ENCODE results near the gene F8.
A peak's percentile ranks its signal among the peaks of the same experiment; 100 is the strongest.

The F8 gene

GRCh38 chrX:155052738-155053498 is 30.4 kb upstream of the F8 start:
- Mint-ChIP-seq H3K9me3 (ENCODE audit: low read depth) (no peaks in the 10 kb centered on the region), H3K27me3 (no peaks in the 10 kb centered on the region), H3K4me1 (ENCODE audit: low read depth) (peaks cover 53% of the 10 kb centered on the region), H3K36me3 (no peaks in the 10 kb centered on the region), H3K4me3 (no peak overlapping the region), H3K27ac (peak overlapping the region; percentile 77)

DNA sequence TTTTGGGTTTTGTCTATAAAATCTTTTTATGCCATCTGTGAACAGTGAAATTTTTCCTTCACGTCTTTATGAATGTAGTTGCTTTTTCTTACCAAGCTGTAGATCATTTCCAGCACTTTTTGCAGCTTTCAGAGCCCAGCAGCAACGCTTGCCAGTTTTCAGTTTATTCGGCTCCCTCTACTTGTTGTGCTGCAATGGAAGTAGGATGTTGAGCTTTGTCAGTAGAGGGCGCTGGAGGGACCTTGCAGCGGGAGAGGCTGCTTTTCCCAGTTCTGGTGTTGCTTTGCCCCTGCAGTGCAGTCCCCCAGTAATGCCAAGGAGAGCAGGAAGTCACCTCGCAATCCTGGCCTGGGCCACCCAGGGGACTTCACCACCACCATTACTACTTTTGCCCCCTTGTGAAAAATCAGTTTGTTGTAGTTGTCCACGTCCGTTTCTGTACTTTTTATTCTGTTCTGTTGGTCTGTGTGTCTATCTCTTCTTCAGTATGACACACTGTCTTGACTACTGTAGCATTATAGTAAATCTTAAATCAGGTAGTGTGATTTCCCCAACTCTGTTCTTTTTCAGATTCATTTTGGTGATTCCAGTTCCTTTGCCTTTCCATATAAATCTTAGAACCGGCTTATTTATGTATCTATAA is 26.6 kb upstream of the F8 start:
- Mint-ChIP-seq H3K4me1 (ENCODE audit: low read depth) (peaks cover 39% of the 10 kb centered on the region), H3K36me3 (peaks cover 3% of the 10 kb centered on the region), H3K27me3 (no peaks in the 10 kb centered on the region), H3K4me3 (no peak overlapping the region), H3K9me3 (ENCODE audit: low read depth) (no peaks in the 10 kb centered on the region), H3K27ac (peak overlapping the region; percentile 59)

GRCh38 chrX:155046811-155047528 is 24.4 kb upstream of the F8 start:
- Mint-ChIP-seq H3K36me3 (peaks cover 3% of the 10 kb centered on the region), H3K4me1 (ENCODE audit: low read depth) (peaks cover 40% of the 10 kb centered on the region), H3K27me3 (no peaks in the 10 kb centered on the region), H3K27ac (no peak overlapping the region), H3K4me3 (no peak overlapping the region), H3K9me3 (ENCODE audit: low read depth) (no peaks in the 10 kb centered on the region)

DNA sequence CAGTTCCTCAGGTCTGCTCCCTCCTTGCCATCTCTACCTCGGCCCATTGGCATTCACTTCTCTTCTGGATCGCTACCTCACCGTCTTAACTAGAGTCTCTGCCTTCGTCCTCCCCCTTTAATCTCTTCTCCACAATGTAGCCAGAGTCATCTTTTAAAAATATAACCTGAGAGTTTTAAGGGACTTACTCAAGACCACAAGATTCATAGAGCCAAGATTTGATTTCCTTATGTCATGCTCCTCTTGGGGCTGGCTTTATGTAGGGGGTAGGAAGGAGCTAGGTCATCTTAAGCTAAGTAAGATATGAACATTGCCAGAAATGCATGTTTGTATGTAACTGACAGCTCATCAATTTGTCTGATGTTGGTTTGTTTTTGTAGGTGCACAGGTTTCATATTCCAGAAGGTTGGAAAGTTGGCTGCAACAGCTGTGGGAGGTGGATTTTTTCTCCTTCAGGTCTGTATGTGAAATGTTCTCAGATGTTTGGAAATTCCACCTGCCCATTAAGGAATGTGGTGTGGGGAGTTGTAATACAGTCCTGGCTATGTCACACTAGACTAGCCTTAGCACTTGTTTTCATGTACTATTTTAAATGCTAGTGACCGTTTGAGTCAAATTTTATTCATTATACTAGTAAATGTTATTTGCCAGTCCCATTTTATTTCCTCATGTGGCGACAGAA is 23.7 kb upstream of the F8 start:
- Mint-ChIP-seq H3K4me3 (no peak overlapping the region), H3K9me3 (ENCODE audit: low read depth) (no peaks in the 10 kb centered on the region), H3K4me1 (ENCODE audit: low read depth) (peaks cover 34% of the 10 kb centered on the region), H3K27me3 (no peaks in the 10 kb centered on the region), H3K36me3 (peaks cover 3% of the 10 kb centered on the region), H3K27ac (no peak overlapping the region)

DNA sequence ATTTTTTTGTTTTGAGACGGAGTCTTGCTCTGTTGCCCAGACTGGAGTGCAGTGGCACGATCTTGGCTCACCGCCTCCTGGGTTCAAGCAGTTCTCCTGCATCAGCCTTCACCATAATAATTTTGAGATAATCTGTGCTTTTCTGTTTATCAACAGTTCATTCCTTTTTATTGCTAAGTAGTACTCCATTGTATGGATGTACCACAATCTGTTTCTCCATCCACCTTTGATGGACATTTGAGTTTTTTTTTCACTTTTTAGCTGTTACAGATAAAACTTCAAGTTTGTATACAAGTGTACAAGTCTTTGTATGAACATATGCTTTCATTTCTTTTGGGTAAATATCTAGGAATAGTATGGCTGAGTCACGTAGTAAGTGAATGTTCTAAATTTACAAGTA is 13.2 kb upstream of the F8 start:
- Mint-ChIP-seq H3K9me3 (ENCODE audit: low read depth) (no peaks in the 10 kb centered on the region), H3K4me1 (ENCODE audit: low read depth) (peaks cover 42% of the 10 kb centered on the region), H3K27ac (no peak overlapping the region), H3K4me3 (no peak overlapping the region), H3K36me3 (peaks cover 15% of the 10 kb centered on the region), H3K27me3 (no peaks in the 10 kb centered on the region)

GRCh38 chrX:155031657-155032056 is 9.1 kb upstream of the F8 start:
- H3K4me3 Mint-ChIP-seq, result no peak overlapping the region
- H3K36me3 Mint-ChIP-seq, result peaks cover 16% of the 10 kb centered on the region
- no peaks in the 10 kb centered on the region for H3K27me3 Mint-ChIP-seq
- H3K9me3 Mint-ChIP-seq (ENCODE audit: low read depth), result no peaks in the 10 kb centered on the region
- no peak overlapping the region for H3K27ac Mint-ChIP-seq
- H3K4me1 Mint-ChIP-seq (ENCODE audit: low read depth), result peaks cover 35% of the 10 kb centered on the region

DNA sequence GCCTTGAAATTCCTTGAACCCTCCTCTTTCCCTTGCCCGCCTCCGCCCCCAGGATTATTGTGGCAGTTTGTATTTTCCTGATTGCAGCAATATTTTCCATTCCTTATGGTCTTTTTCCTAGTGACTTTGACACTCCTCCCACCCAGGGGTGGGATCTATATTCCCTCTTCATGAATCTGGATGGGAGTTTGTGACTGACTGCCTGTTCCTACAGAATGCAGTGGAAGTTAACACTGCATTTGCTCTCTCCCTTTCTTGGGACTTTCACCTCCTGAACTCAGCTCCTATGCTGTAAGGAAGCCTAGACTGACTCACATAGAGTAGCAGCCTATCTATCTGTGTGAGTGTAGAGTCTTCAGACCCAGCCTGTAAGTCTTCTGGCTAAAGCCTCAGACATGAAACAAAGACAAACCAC is 6.4 kb upstream of the F8 start:
- Mint-ChIP-seq H3K36me3 (peaks cover 3% of the 10 kb centered on the region), H3K27me3 (no peaks in the 10 kb centered on the region), H3K4me3 (peak overlapping the region; percentile 93), H3K4me1 (ENCODE audit: low read depth) (peaks cover 29% of the 10 kb centered on the region), H3K9me3 (ENCODE audit: low read depth) (no peaks in the 10 kb centered on the region), H3K27ac (peak overlapping the region; percentile 34)

DNA sequence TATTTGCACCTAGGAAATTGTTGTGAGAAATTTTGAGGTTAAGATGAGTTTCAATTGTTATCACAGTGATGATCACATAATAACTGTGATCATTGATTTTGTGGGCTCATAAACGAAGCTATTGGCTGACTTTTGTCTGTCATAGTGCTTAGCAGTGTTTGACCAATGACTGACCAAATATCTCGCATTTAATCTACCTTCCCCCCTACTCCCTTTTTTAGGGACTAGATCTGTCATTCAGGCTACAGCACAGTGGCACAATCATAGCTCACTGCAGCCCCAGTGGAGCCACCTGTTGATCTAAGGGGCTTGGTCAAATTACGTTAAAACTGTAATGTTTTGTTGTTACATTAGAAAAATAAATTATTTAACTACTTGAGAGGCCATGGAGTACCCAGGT is 5.6 kb upstream of the F8 start:
- no peaks in the 10 kb centered on the region for H3K9me3 Mint-ChIP-seq (ENCODE audit: low read depth)

DNA sequence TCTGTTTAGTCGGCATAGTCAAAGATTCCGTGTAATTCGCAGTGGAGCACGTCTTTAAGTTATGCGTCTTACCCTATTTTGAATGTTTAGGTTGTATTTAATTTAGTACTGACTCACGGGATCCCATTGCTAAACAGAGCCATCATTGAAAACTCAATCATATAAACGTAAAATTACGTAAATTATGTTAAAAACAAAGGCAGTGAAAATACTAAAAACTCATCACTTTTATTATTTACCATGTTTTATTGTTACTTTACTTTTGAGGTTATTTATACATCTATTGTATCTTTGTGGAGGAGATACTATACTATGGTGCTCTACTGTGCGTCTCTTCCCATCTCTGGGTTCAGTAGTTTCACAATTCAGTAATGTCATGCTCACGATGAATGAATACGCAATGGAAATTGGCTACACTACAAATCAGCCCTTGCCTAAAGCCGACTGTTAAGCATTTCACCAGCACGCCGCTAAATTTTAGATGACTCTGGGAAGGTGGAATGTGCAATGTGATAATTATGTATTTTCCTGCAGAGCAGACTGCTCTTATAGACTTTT is 5.1 kb upstream of the F8 start:
- Mint-ChIP-seq H3K27me3 (no peaks in the 10 kb centered on the region), H3K36me3 (peaks cover 3% of the 10 kb centered on the region), H3K4me1 (ENCODE audit: low read depth) (peaks cover 25% of the 10 kb centered on the region), H3K4me3 (peak overlapping the region; percentile 93), H3K9me3 (ENCODE audit: low read depth) (no peaks in the 10 kb centered on the region), H3K27ac (peak overlapping the region; percentile 96)

More for the DNA sequence above, 5.6 kb upstream of the F8 start:
- Mint-ChIP-seq H3K27ac (peak overlapping the region; percentile 96), H3K4me3 (peak overlapping the region; percentile 93), H3K4me1 (ENCODE audit: low read depth) (peaks cover 25% of the 10 kb centered on the region), H3K27me3 (no peaks in the 10 kb centered on the region), H3K36me3 (peaks cover 3% of the 10 kb centered on the region)

- H3K27ac Mint-ChIP-seq, result peak within 1 kb of the TSS; percentile 96
- peaks cover 25% of the 10 kb centered on the region for H3K4me1 Mint-ChIP-seq (ENCODE audit: low read depth)
- peaks cover 3% of the 10 kb centered on the region for H3K36me3 Mint-ChIP-seq
- no peaks in the 10 kb centered on the region for H3K27me3 Mint-ChIP-seq
- H3K4me3 Mint-ChIP-seq, result peak within 1 kb of the TSS; percentile 93
- H3K9me3 Mint-ChIP-seq (ENCODE audit: low read depth), result no peaks in the 10 kb centered on the region
Observed at GRCh38 chrX:155026727-155027508, 4.4 kb upstream of the F8 start, which contains the start of gene FUNDC2. FUNDC2 (plus strand) TSS chrX:155026844; CDS start chrX:155026939, 95 bp downstream.

GRCh38 chrX:155026420-155026726 is 3.9 kb upstream of the F8 start:
- peak overlapping the region; percentile 78 for H3K4me3 Mint-ChIP-seq
- H3K4me1 Mint-ChIP-seq (ENCODE audit: low read depth), result peaks cover 22% of the 10 kb centered on the region
- H3K9me3 Mint-ChIP-seq (ENCODE audit: low read depth), result no peaks in the 10 kb centered on the region
- H3K27me3 Mint-ChIP-seq, result no peaks in the 10 kb centered on the region
- peaks cover 3% of the 10 kb centered on the region for H3K36me3 Mint-ChIP-seq
- peak overlapping the region; percentile 69 for H3K27ac Mint-ChIP-seq

DNA sequence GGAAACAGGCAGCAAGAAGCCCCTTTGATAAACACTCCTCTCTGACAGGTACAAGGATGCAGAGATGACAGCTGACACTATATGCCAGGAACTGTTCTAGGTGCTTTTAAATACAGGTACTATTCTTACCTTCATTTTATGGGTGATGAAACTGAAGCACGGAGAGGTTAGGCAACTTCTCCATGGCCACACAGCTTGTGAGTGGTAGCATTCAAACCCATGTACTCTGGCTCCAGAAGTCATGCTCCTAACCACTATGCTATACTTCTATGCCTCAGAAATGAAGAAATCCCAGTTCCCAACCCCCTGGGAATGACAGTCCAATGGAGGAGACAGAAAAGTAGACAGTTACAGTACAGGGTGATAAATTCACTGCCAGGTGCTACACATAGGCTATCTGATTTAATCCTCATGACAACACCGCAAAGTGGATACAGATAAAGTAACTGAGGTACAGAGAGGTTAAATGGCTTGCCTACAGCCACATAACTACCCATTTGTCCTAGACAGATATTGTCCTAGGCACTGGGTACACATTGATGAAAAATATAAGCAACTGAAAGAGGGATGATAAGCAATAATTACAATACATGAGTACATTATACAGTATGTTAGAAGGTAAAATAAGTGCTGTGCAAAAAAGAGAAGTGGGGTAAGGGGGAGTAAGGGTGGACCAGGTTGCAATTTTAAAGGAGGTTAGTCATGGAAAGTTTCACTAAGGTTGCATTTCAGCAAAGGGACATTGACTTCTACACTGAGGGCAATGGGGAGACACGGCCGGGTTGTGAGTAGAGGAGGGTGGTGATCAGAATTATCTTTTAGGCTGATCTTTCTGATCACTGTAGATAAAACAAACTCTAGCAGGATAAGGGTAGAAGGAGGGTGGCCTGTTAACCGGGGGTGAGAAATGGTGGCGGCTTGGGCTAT is 1.6 kb upstream of the F8 start:
- Mint-ChIP-seq H3K9me3 (ENCODE audit: low read depth) (no peaks in the 10 kb centered on the region), H3K4me1 (ENCODE audit: low read depth) (peaks cover 13% of the 10 kb centered on the region), H3K36me3 (peaks cover 3% of the 10 kb centered on the region), H3K27me3 (no peaks in the 10 kb centered on the region), H3K27ac (no peak overlapping the region), H3K4me3 (peak overlapping the region; percentile 52)

- no peaks in the 10 kb centered on the region for H3K27me3 Mint-ChIP-seq
- H3K9me3 Mint-ChIP-seq (ENCODE audit: low read depth), result no peaks in the 10 kb centered on the region
- H3K36me3 Mint-ChIP-seq, result no peaks in the 10 kb centered on the region
- no peak overlapping the region for H3K4me3 Mint-ChIP-seq
- no peak overlapping the region for H3K27ac Mint-ChIP-seq
- peaks cover 3% of the 10 kb centered on the region for H3K4me1 Mint-ChIP-seq (ENCODE audit: low read depth)
Observed at GRCh38 chrX:155020591-155020990, 1.9 kb downstream of the F8 start.
